ENCODE data around the gene BST1. TPM values are rescaled to one million over a fixed set of nuclear protein-coding genes. Genes with fewer than 3 reads are reported as not detected.

The BST1 gene
- total and polyA plus RNA-seq, 10 donors, result 3.8 to 54.3 (median 15.4) TPM

DNA sequence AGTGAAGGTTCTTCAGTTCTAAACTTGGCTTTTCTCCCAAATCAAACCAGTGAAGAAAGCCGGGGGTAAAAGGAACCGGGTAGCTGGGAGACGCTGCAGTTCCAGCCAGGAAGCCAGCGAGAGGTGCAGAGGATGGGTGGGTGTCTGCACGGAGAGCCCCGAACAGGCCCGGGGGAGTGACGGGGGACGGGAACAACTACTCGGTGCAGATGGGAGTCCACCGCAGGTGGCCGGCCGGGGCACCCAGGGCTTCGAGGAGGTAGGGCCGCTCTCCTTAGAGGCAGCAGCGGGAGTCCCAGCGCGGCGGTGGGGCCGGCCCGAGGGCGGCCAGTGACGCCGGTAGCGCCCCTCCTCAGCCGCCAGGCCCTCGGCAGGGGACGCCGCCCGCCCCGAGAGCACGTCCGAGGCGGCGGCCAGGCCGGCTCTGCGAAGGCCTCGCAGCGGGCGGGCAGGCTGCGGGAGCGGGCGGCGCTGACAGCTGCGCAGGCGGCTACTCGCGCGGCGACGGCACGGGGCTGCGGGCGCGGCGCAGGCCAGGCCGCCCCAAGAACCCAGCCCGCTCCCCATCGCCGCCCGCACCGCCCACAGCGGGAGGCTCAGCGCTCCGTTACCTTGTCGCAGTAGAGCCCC, 48.2 kb upstream of the BST1 start:
- DNase-seq, result peak; percentile 93
- Histone ChIP-seq H3K4me3 (peak overlapping the region; percentile 61 to 92 (median 77)), H3K9me3 (no peaks in the 10 kb centered on the region), H3K27ac (peak overlapping the region; percentile 97 to 99 (median 99)), H3K27me3 (replicated peaks in 1 of 7) (no peaks in the 10 kb centered on the region), H3K36me3 (no peaks in the 10 kb centered on the region), H3K4me1 (peaks cover 36 to 79% (median 55%) of the 10 kb centered on the region in 6 donors)
- 0 to 1% (median 0%) methylated on average over 26 to 66 of the region's 66 CpGs for WGBS, 5 donors
- TF ChIP-seq, protein P1, sequence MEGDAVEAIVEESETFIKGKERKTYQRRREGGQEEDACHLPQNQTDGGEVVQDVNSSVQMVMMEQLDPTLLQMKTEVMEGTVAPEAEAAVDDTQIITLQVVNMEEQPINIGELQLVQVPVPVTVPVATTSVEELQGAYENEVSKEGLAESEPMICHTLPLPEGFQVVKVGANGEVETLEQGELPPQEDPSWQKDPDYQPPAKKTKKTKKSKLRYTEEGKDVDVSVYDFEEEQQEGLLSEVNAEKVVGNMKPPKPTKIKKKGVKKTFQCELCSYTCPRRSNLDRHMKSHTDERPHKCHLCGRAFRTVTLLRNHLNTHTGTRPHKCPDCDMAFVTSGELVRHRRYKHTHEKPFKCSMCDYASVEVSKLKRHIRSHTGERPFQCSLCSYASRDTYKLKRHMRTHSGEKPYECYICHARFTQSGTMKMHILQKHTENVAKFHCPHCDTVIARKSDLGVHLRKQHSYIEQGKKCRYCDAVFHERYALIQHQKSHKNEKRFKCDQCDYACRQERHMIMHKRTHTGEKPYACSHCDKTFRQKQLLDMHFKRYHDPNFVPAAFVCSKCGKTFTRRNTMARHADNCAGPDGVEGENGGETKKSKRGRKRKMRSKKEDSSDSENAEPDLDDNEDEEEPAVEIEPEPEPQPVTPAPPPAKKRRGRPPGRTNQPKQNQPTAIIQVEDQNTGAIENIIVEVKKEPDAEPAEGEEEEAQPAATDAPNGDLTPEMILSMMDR (IDR thresholded peaks at IDR 0.05 in 8 of 11, conservative IDR thresholded peaks at IDR 0.05 in 3 of 11), result no peak
- no peak for TF ChIP-seq POLR2A (IDR thresholded peaks at IDR 0.05)
- TF ChIP-seq POLR2AphosphoS5 (IDR thresholded peaks at IDR 0.05), result no peak
- intact Hi-C loops (cut with DNase I; ENCODE audit: low total_unique reads), result loop anchor here (10.0 kb wide), 2 partner anchors 420 to 650 kb away; partner anchors contain the start of gene CPEB2

DNA sequence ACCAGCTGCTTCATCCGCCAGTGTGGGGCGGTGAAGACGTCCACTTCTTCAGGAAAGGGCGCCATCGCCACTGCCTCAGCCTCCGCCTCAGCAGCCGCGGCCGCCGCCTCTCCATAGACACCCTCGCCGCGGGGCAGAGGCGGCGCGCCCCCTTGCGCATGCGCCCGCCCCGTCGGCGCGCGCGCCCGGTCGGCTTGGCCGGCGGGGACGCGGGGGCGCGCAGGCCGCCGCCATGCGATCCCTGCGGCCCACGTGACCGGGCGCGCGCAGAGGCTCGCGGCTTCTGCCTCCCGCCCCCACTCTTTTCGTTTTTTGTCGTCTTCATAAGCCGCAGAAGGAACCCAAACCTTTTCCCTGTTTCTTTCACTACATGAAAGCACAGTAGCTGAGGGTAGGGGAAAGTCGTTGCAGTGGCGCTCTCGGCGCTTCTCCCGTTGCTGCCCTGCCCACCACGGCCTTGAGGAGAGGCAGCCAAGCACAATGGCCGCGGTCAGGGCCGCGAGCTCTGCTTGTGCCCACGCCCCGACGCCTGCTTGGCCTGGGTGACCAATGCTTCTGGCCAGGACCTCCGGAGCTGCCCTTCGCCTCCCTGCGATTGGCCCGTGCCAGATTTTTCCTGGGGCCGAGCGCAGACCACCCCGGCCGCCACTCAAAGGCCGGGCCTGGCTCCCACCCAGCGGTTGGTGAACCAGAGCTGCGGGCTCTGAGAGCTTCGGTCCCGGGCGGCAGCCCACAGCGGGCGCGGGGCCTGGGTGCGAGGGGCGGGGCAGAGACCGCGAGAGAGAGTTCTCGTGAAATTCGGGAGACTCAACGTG, 47.4 kb upstream of the BST1 start, which contains the start of gene FBXL5:
Gene FBXL5 (minus strand): TSS at position 135 of the 815 bp plus-strand sequence. CDS start 70 bp downstream, at position 65.
- intact Hi-C loops (cut with DNase I; ENCODE audit: low total_unique reads), result loop anchor here (10.0 kb wide), 2 partner anchors 421 to 651 kb away; partner anchors contain the start of gene CPEB2
- WGBS, 5 donors, result 8 to 12% (median 11%) methylated on average over 59 to 85 of the region's 85 CpGs
- Histone ChIP-seq H3K36me3 (no peaks in the 10 kb centered on the region), H3K27ac (peak within 1 kb of the TSS; percentile 97 to 99 (median 99)), H3K9me3 (no peaks in the 10 kb centered on the region), H3K27me3 (replicated peaks in 1 of 7) (no peaks in the 10 kb centered on the region), H3K4me1 (peaks cover 30 to 79% (median 47%) of the 10 kb centered on the region in 6 donors), H3K4me3 (peak within 1 kb of the TSS; percentile 61 to 92 (median 77))
- TF ChIP-seq POLR2A (IDR thresholded peaks at IDR 0.05) (peak; percentile 23 to 84 (median 27)), POLR2AphosphoS5 (IDR thresholded peaks at IDR 0.05) (peak; percentile 92 to 96 (median 95))
- TF ChIP-seq, protein P1 (IDR thresholded peaks at IDR 0.05 in 8 of 11, conservative IDR thresholded peaks at IDR 0.05 in 3 of 11), result peak in 1 of 11 experiments; percentile 19
- DNase-seq, result peak; percentile 96

GRCh38 chr4:15656038-15656470, 46.8 kb upstream of the BST1 start:
- 67 to 83% (median 72%) methylated on average over 12 of the region's 12 CpGs for WGBS, 5 donors
- Histone ChIP-seq H3K27ac (peak overlapping the region; percentile 97 to 99 (median 99)), H3K4me1 (peaks cover 28 to 79% (median 41%) of the 10 kb centered on the region in 6 donors), H3K9me3 (no peaks in the 10 kb centered on the region), H3K4me3 (peak overlapping the region; percentile 24 to 92 (median 76)), H3K27me3 (replicated peaks in 1 of 7) (no peaks in the 10 kb centered on the region), H3K36me3 (no peaks in the 10 kb centered on the region)
- TF ChIP-seq, protein P1 (IDR thresholded peaks at IDR 0.05 in 8 of 11, conservative IDR thresholded peaks at IDR 0.05 in 3 of 11), result no peak
- no peak for TF ChIP-seq POLR2AphosphoS5 (IDR thresholded peaks at IDR 0.05)
- no peak for TF ChIP-seq POLR2A (IDR thresholded peaks at IDR 0.05)
- DNase-seq, result no peak
- intact Hi-C loops (cut with DNase I; ENCODE audit: low total_unique reads), result loop anchor here (10.0 kb wide), 2 partner anchors 421 to 651 kb away; partner anchors contain the start of gene CPEB2

Measured in spleen (tissue), 11 donors.